Stimulated activated CD8-positive, alpha-beta memory T cell treated with anti-CD3 and anti-CD28 coated beads, Interleukin-7, amount 100 ng/mL, for 1 hour (primary cell): Measurements from ENCODE around the gene KRT80.

Source experiments
- DNase-seq, 2 donors: peaks; one replicate each; pipeline ENCODE4 v3.0.0-alpha.2; 2020; ENCODE audit warnings: low read depth in 2 of 2

Gene KRT80

GRCh38 chr12:52228931-52229330 lies 37.1 kb upstream of the KRT80 start:
- DNase-seq: no peak

GRCh38 chr12:52228366-52228765 lies 36.6 kb upstream of the KRT80 start:
- no peak for DNase-seq

- no peak for DNase-seq
These were observed 35.9 kb upstream of the KRT80 start for GRCh38 chr12:52227606-52228166.

- no peak for DNase-seq
These were observed 34.6 kb upstream of the KRT80 start for GRCh38 chr12:52226446-52226845.

- no peak for DNase-seq
These were observed 33.9 kb upstream of the KRT80 start for GRCh38 chr12:52225752-52226151.

GRCh38 chr12:52224151-52224550 lies 32.3 kb upstream of the KRT80 start:
- no peak for DNase-seq

GRCh38 chr12:52223406-52224039 lies 31.7 kb upstream of the KRT80 start:
- no peak for DNase-seq

GRCh38 chr12:52222692-52223091 lies 30.9 kb upstream of the KRT80 start:
- no peak for DNase-seq

- peak in 1 of 2 donors; percentile 20 for DNase-seq
These were observed 30.2 kb upstream of the KRT80 start for GRCh38 chr12:52221912-52222457.

GRCh38 chr12:52221070-52221781 lies 29.4 kb upstream of the KRT80 start:
- DNase-seq: no peak

- no peak for DNase-seq
These were observed 28.7 kb upstream of the KRT80 start for GRCh38 chr12:52220477-52220876.

- DNase-seq: no peak
These were observed 26.2 kb upstream of the KRT80 start for GRCh38 chr12:52218001-52218400.

- no peak for DNase-seq
These were observed 25.4 kb upstream of the KRT80 start for GRCh38 chr12:52217223-52217622.

- no peak for DNase-seq
These were observed 25.0 kb upstream of the KRT80 start for GRCh38 chr12:52216807-52217206.

- DNase-seq: no peak
These were observed 24.3 kb upstream of the KRT80 start for GRCh38 chr12:52216100-52216499.

- DNase-seq: no peak
These were observed 23.8 kb upstream of the KRT80 start for GRCh38 chr12:52215587-52216031.

GRCh38 chr12:52214421-52214802 lies 22.6 kb upstream of the KRT80 start:
- DNase-seq: no peak

- DNase-seq: peak in 1 of 2 donors; percentile 13
These were observed 22.0 kb upstream of the KRT80 start for GRCh38 chr12:52213564-52214420.

- no peak for DNase-seq
These were observed 21.1 kb upstream of the KRT80 start for GRCh38 chr12:52212701-52213563.

- DNase-seq: no peak
These were observed 20.1 kb upstream of the KRT80 start for GRCh38 chr12:52211716-52212585.
